Measurements from ENCODE around the gene PFKP.
"Not testable (repeated sequence)": the region's sequence is repeated elsewhere in the genome, so short reads cannot be mapped to it uniquely, and the experiment has no call there.

The PFKP gene

DNA sequence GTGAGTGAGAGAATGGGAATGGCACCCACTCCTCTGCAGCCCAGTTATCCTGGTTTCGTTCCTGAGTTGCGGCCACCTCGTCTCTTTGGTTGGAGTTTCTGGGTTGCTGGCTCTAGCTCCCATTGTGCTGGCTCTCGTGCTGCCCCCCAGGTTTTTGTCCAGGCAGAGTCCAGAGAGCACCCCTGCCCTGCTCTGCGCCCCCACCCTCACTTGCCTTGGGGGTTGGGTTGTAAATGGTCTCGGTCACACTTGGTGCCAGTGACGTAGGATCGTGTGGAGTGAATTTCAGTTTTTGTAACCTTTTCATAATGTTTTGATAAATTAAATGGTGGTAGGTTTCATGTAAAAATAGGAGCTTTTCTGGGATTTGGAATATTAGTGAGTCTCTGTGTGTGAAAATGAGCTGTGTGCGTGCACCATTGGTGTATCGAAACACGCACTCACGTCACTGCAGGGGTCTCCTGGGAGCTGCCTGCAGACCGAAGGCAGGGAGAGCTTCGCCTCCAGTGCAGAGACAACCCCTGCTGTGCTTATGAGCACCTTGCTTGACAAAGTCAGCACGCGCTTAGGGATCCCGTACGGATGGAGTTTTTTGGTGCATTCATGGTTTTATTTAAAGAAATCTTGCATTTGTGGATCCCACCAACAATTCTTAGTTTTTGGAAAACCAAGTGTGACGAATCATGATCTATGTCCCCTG, 32.9 kb downstream of the PFKP start:
- DNase-seq: no peak

DNA sequence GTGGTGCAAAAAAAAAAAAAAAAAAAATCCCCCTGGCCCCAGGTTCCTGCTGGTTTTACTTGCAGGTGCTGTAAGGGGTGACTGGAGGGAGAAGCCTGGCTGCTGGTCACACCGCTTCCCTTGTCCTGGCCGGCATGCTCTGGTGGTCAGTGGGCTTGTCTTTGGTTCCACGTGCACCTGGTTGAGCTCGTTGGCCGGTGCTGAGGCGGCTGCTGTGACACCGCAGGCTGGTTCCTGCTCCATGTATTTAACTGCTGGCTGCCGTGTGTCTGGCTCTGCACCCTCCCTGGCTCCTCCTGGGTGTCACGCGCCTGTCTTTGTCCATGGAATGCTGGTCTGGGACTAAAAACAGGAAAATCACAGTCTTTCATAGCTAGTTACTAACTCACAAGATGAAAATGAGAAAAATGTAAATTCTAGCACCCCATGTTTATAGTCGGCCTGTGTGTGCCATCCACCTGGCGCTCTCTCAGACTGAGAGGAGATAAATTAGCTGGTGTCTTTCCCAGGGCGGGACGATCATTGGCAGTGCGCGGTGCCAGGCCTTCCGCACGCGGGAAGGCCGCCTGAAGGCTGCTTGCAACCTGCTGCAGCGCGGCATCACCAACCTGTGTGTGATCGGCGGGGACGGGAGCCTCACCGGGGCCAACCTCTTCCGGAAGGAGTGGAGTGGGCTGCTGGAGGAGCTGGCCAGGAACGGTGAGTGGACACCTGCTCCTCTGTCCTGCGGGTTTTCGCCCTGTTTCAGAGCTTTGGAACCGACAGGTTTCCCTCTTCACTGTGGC, 33.7 kb downstream of the PFKP start:
- DNase-seq: no peak

DNA sequence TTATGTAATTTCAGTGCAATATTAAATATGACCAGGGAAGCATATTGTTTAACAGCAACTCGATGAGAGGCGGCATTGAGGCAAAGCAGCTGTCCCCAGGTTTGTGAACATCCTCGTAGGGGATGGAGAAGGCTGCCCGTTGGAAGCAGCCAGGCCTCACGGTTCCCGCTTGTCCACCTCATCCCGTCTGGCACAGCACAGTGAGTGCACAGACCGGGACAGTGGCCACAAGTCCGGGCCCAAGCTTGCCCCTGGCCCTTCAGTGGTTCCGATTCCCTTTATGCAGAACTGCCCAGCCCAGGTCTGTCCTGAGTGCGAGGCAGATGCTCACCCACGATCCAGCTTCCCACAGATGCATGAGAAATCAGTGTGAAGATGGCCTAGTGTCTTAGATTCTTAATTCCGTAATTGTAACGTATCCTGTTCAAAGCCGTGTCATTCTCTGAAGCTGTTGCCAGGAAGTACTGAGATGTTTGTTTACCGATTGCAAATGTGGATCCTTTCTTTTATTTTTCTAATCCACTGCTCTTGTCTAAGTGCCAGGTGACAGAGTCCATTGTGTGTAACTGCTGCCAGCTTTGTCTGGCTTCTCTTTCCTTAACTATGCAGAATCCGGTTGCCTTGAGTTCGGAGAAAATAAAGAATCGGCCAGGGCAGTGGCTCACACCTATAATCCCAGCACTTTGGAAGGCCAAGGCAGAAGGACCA, 35.5 kb downstream of the PFKP start:
- no peak for DNase-seq

DNA sequence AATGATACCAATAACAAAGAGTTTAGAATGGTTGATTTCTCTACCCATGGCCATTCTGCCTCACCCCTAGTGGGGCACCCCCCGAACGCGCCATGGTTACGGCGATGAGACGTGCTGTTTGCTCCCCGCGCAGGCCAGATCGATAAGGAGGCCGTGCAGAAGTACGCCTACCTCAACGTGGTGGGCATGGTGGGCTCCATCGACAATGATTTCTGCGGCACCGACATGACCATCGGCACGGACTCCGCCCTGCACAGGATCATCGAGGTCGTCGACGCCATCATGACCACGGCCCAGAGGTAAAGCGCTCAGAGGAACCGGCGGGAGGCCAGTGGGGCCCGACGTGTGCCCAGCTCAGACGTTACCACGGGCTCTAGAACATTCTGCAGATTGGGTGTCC, 36.3 kb downstream of the PFKP start:
- no peak for DNase-seq

DNA sequence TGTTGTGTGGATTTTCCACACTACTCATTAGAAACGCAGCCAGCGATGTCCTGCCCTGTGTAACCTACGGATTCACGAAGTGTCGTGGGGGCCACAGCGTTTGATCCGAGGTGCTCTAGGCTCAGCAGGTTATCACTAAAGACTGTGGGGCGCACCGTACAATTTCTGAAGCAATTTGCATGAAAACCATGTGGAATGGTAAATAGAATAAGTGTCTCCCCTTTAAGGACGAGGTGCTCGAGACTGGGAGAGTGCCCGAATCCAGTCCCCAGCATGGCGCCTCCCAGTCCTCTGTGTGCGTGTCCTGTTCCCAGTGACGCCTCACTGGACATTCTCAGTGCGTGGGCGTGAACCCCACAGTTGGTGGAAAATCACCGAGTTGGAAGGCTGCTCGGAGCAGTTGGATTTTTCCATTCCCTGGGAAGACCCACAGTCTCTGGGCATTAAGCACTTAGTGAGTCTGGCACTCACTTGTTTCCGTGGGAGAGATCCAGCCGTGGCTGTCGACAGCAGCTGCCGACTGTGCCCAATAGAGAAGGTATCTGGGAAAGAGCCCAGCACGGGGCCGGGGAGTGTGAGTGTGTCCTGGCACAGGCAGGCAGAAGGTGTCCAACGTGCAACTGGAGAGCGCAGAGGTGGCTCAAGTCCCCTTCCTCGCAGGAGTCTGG, 37.0 kb downstream of the PFKP start:
- no peak for DNase-seq

DNA sequence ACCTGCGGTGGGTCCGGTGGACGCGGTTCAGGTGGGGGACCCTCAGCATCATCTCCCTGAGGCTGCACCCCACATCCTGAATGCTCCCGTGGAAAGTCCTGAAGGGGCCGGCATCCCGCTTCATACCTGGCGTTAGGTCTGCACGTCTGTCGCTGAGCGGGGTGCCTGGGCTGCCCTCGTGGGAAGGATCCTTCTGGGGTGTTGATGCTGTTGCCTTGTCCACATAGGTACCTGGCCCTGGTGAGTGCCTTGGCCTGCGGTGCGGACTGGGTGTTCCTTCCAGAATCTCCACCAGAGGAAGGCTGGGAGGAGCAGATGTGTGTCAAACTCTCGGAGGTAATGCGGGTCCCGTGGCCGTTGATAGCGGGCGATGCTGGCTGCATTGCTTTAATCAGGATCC, 37.8 kb downstream of the PFKP start:
- no peak for DNase-seq

DNA sequence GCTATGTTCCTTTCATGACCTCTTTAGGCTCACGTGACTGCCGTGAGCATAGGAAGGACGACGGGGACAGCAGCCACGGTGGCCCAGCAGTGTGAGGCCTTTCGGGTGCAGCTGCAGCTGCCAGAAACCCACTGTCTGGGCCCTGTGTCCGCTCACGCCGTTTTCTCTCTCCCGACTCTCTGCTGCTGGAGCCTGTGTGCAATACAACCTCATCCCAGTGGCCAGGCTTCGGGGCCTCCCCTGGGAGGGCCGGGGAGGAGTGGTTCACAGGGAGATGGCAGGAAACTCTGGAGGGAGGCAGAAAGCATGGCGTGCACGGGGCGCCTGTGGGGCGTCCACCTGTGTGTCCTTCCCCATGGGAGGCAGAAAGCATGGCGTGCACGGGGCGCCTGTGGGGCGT, 38.6 kb downstream of the PFKP start:
- DNase-seq: no peak

DNA sequence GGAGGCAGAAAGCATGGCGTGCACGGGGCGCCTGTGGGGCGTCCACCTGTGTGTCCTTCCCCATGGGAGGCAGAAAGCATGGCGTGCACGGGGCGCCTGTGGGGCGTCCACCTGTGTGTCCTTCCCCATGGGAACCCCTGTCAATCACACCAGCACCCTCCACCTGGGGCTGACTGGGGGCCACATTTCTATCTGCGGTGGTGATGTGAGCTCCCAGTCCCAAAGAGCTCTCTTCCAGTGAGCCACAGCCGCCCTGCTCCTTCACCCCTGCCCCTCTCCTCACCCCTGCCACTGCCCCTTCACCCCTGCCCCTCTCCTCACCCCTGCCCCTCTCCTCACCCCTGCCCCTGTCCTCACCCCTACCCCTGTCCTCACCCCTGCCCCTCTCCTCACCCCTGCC, 39.0 kb downstream of the PFKP start:
- not testable (repeated sequence) for DNase-seq

DNA sequence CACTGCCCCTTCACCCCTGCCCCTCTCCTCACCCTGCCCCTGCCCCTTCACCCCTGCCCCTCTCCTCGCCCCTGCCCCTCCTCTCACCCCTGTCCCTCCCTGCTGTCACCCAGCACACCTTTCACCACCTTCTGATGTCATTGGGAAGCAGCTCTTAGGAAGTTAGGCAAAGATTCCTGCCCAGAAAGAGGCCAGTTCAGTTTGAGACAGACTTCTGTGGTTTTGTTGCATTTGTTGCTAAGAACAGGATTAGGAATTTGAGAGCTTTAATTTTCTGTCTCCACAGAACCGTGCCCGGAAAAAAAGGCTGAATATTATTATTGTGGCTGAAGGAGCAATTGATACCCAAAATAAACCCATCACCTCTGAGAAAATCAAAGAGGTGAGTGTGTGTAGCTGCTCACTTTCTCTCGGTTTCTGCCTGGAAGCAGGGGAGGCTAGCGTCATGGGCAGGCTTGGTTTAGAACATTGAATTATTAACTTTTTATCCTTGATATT, 39.6 kb downstream of the PFKP start:
- no peak for DNase-seq

DNA sequence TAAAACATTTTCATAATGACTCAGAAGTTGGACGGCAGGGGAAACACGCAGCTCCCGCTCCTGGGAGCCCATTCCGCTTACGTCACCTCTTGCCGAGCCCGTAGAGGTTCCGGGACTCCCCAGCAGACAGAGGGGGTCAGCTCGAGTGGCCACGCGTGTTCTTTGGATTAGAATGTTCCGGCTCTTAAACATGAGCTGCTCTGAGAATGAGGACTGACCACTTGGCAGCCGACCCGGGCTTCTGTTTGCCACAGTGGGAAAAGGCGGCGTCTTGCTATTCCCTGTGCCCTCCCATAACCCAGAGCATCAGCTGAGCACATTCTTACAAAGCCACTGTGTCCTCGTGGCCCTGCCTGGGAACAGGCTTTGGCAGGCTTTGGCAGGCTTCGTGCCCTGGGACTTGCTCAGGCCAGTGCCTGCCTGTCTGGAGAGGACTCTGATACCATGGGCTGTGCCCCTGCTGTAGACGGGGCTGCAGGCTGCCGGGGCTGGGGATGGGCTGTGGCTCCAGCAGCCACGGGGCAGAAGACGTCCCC, 40.1 kb downstream of the PFKP start:
- DNase-seq: no peak

DNA sequence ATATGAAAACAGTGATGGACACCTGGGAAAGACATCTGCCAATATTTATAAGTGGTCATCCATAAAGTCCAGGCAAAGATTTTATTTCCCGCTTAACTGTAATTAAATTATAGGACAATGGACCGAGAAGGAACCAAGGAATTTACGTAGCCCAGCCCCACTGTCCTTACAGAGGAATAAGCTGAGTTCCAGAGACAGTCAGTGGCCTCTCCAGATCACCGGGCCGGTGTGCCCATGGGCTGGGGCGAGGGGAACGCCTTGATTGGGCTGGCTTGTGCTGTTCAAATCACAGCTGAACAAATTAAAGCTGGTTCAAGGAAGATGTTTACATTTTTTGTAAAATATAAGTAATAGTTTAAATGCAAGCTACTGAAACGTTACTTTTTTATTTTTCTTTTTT, 40.7 kb downstream of the PFKP start:
- DNase-seq: no peak

DNA sequence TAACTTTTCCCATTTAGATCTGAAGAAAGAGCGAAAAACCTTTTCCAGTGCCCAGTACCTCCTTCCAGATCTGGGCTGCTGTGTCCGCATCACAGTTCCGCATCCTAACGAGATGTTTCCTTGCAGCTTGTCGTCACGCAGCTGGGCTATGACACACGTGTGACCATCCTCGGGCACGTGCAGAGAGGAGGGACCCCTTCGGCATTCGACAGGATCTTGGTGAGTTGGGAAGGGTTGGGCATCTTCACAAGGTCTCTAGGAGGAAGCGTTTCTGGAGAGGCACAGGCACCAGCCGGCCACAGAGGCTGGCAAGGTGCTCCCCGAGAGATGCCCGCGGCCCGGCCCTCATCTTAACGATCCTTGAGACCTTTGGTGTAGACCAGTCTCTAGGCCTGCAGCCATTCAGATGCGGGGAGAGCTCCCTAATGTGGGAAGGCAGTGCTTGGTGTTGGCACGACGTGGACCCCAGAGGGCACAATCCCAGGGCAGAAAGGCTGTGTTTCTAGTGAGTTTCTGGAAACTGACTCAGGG, 41.3 kb downstream of the PFKP start:
- DNase-seq: no peak

DNA sequence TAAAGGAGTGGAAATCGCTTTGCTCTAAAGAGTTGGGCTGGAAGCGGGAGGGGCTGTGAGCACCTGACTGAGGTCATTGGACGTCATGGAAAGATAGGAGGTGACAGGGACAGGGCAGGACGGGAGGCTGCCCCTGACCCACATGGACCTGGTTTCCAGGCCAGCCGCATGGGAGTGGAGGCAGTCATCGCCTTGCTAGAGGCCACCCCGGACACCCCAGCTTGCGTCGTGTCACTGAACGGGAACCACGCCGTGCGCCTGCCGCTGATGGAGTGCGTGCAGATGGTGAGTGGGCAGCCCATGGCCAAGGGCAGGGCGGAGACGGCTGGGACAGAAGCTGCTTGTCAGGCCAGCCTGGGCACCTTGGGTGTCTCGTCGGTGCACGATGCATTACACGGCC, 41.8 kb downstream of the PFKP start:
- DNase-seq: no peak

DNA sequence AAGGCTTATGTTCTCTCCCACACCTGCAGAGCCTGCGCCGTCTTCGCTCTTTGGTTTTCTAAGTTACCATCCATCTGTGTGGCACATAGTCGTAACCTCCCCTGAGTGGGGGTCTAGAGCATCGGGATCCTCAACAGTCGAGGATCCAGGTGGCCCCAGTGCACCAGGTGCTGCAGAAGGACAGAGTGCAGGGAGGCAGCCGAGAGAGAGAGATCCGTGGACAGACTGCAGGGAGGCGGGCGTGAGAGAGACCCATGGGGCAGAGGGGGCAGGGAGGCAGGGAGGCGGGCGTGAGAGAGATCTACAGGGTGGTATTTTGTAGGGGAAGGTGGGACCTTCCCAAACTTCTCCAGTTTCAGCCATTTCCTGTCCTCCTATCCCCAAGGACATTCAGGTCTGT, 42.3 kb downstream of the PFKP start:
- DNase-seq: no peak

DNA sequence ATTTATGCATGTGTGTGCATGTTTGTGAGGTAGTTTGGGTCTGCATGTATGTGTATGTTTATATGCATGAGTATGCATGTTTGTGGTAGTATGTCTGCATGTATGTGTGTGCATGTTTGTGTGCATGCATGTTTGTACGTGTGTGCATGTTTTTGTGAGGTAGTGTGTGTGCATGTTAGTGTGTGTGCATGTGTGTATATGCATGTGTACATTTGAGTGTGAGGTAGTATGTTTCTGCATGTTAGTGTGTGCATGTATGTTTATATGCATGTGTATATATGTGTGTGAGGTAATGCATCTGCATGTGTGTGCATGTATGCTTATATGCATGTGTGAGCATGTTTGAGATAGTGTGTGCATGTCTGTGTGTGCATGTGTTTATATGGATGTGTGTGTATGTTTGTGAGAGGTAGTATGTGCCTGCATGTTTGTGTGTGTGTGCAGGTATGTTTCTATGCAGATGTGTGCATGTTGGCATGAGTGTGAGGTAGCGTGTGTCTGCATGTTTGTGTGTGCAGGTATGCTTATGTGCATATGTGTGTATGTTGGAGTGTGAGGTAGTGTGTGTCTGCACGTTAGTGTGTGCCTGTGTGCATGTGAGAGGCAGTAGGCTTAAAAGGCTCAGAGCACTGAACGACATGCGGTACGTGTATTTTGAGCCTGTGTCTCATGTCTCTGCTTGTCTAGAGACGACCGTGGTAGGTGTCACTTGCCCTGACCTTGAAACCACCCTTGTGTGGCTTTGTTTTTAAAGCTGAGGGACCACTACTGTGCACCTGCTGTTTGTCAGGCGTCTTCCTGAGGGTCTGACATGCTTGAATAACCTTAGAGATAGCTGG, 43.7 kb downstream of the PFKP start:
- no peak for DNase-seq

DNA sequence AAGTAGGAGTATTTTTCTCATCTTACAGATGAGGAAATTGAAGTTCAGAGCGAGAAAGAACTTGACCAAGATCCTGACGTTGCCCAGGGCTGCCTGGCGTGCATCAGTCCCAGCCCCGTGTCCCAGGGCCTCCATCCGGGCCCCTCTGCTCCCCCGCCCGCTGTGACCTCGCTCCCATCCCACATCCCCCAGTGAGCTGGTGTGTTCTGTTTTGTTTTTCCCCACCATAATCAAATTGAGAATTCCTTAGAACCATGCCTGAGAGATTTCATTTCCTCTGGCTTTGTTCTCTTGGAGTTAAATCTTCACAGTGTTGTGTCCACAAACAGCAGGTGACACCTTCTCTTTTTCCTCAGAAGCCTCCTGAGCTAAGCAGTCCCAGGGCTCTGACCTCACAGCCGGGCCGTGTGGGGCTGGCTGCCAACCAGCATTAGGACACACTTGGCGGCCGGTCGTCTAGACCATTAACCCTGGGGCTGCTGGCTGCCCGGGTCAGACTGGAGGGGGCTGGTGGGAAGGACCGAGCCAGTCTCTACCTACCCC, 44.3 kb downstream of the PFKP start:
- no peak for DNase-seq

DNA sequence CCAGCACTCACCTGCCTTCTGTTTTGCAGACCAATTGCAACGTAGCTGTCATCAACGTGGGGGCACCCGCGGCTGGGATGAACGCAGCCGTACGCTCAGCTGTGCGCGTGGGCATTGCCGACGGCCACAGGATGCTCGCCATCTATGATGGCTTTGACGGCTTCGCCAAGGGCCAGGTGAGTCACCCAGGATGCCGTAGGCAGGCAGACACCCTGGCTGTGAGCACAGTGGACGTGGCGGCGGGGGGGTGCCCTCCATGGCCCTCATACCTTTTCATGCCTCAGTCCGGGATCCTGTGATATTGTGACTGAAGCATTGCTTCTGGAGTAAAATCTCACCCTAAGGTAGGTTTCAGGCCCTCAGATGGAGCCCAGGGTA, 46.0 kb downstream of the PFKP start:
- DNase-seq: no peak

DNA sequence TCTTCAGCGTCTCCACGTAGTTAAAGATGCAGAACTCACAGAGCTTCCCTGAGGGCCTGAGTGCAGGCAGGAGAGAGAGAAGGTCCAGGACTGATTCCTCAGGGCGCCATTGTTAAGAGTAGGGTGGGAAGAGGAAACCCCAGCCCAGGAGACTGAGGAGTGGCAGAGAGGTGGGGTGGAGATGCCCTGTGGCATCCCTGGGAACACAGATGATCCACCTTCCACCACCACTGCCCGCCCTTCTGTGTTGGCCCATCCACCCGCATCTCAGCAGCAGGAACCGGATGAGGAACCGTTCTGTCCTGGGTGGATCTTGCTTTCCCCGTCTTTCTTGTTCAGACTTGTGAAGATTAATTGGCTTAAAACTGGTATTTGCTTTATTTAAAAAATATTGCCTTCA, 48.3 kb downstream of the PFKP start:
- no peak for DNase-seq

DNA sequence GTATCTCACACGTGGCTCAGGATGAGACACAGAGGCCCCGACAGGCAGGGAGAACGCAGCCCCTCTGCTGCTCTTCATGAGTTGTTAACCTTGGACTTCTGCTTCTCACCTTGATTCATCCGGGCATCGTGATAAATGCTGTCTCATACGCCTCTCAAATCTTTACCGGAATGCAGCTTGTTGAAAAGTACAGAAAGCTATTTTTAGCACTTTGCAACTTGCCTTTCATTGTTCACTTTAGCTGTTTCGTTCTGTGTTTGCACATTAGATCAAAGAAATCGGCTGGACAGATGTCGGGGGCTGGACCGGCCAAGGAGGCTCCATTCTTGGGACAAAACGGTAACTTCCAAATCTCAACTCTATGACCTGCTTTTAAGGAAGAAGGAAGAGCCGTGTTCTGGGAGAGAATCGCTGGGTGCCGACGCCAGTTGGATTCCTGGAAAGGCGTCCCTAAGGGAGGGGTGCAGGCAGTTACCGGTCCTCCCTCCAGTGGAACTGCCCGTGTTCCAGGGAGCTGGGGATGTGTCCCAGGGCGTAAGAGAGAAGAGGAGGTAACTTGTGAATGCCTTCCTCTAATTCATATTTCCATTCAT, 49.3 kb downstream of the PFKP start:
- no peak for DNase-seq

DNA sequence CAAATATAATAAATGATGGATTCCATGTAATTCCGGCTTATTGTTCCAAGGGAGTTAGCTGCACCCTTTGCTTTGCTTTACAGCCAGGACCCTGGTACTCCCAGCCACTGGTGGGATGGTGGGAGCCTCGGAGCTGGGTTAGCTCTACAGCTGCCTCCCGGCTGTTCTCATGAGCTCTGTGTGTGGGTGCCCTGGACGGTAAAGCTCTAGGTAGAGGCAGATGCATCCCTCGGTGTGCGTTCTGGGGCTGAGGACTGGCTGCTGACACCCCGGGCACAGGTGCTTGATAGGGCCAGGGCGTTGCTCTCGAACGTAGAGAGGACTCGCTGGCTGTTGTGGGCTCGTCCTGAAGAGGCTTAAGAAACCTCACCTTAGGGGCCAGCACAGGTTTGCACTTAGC, 50.1 kb downstream of the PFKP start:
- DNase-seq: no peak

DNA sequence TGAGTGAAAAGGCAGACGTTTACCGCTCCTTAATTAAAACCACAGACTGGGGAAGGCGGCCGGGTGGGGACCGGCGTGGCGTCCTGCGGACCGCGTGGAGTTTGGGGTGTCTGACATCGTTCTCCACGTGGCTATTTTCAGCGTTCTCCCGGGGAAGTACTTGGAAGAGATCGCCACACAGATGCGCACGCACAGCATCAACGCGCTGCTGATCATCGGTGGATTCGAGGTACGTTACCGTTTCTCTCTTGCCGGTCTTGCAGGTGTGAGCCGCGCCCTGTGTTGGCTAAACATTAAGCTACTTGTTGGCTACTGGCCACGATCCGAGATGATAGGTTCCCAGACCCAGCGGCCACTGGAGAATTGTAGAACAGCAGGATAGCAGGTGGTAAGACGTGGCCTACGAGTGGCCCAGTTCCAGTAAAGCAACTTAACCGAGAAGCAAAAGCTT, 51.3 kb downstream of the PFKP start:
- DNase-seq: no peak
